ENCODE measurements around the gene NELFE.
"Not testable (repeated sequence)": the region's sequence is repeated elsewhere in the genome, so short reads cannot be mapped to it uniquely, and the experiment has no call there.

The NELFE gene

DNA sequence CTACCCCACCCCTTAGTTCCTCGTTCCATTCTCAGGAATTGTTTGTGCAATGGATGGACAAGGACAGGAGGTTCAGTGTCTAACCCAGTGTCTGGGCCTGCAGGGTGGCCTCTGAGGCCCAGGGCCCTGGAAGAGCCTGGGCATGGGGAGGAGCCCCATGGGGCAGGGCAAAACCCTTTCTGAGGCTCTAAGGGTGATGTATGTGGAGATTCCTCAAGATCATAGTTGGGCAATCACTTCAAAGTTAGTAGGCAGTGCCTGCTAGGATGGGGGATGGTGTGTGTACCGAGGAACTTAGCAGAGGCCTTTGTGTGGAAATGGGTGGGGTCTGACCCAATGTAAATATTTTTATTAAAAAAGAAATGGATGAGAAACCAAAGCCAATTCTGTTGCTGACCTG is 38.0 kb downstream of the NELFE start:
- H3K27ac ChIP-seq (ENCODE audit: low read depth, low read length): no peak overlapping the region
- no peaks in the 10 kb centered on the region for H3K27me3 ChIP-seq (ENCODE audit: control insufficient read depth in 1 of 2, insufficient read depth in 2 of 2, low read length in 2 of 2)
- H3K9me3 ChIP-seq (ENCODE audit: control insufficient read depth in 1 of 2, low read length in 2 of 2): no peaks in the 10 kb centered on the region

DNA sequence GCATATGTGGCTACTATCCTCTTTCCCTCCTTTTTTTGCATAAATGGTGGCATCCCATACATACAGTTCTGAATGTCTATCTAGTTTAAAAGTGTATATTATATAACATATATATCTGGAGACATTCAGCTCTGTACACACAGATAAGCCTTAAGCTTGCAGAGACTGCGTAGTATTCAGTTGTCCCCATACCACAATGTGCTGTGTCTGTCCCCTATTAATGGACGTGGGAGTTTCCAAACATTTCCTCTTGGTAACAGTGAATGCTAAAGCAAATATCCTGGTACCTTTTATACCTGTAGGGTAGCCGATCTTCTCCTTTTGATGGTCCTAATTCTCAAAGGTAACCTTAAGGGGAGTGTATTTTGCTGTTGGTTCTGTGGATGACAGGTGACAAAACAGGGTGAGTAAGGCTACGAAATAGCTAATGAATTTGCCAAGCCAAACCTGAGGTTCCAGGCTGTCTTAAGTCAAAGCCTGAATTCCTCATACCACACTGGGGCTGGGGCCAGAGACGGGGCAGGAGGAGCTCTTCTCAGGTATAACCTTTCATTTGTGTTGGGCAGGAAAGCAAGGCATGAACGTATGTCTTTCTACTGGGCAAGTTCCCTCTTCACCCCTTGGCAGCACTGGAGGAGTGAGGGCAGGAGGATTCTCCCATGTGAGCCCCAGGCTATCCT is 39.0 kb downstream of the NELFE start:
- H3K9ac ChIP-seq (ENCODE audit: low read depth in 1 of 2, low read length in 2 of 2): no peak overlapping the region
- no peak overlapping the region for H3K4me3 ChIP-seq (ENCODE audit: low read depth in 1 of 2, low read length in 2 of 2)
- no peak overlapping the region for H3K27ac ChIP-seq (ENCODE audit: low read depth, low read length)
- no peaks in the 10 kb centered on the region for H3K9me3 ChIP-seq (ENCODE audit: control insufficient read depth in 1 of 2, low read length in 2 of 2)
- no peaks in the 10 kb centered on the region for H3K36me3 ChIP-seq (ENCODE audit: control insufficient read depth in 1 of 2, insufficient read depth in 2 of 2, low read length in 2 of 2)
- H3K4me1 ChIP-seq (ENCODE audit: control insufficient read depth in 1 of 2, insufficient read depth in 2 of 2, low read length in 2 of 2): no peaks in the 10 kb centered on the region
- no peaks in the 10 kb centered on the region for H3K27me3 ChIP-seq (ENCODE audit: control insufficient read depth in 1 of 2, insufficient read depth in 2 of 2, low read length in 2 of 2)

More for the DNA sequence above, 38.0 kb downstream of the NELFE start:
- H3K36me3 ChIP-seq (ENCODE audit: control insufficient read depth in 1 of 2, insufficient read depth in 2 of 2, low read length in 2 of 2): no peaks in the 10 kb centered on the region
- no peaks in the 10 kb centered on the region for H3K4me1 ChIP-seq (ENCODE audit: control insufficient read depth in 1 of 2, insufficient read depth in 2 of 2, low read length in 2 of 2)
- H3K4me3 ChIP-seq (ENCODE audit: low read depth in 1 of 2, low read length in 2 of 2): no peak overlapping the region
- no peak overlapping the region for H3K9ac ChIP-seq (ENCODE audit: low read depth in 1 of 2, low read length in 2 of 2)

DNA sequence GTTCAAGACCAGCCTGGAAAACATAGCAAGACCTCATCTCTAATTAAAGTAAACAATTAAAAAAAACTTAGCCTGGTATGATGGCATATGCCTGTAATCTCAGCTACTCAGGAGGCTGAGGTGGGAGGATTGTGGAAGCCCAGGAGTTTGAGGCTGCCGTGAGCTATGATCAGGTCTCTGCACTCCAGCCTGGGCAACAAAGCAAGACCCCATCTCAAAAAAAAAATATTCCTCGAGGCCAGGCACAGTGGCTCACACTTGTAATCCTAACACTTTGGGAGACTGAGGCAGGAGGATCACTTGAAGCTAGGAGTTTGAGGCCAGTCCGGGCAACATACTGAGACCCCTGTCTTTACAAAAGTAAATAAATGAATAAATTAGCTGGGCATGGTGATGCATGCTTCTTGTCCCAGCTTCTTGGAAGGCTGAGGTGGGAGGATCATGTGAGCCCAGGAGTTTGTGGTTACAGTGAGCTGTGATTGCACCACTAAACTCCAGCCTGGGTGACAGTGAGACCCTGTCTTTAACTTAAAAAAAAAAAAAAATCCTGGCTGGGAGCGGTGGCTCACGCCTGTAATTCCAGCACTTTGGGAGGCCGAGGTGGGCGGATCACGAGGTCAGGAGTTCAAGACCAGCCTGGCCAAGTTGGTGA is 40.6 kb downstream of the NELFE start:
- H3K27me3 ChIP-seq (ENCODE audit: control insufficient read depth in 1 of 2, insufficient read depth in 2 of 2, low read length in 2 of 2): no peaks in the 10 kb centered on the region
- H3K4me1 ChIP-seq (ENCODE audit: control insufficient read depth in 1 of 2, insufficient read depth in 2 of 2, low read length in 2 of 2): no peaks in the 10 kb centered on the region
- H3K27ac ChIP-seq (ENCODE audit: low read depth, low read length): no peak overlapping the region
- H3K9me3 ChIP-seq (ENCODE audit: control insufficient read depth in 1 of 2, low read length in 2 of 2): no peaks in the 10 kb centered on the region
- H3K4me3 ChIP-seq (ENCODE audit: low read depth in 1 of 2, low read length in 2 of 2): no peak overlapping the region
- no peak overlapping the region for H3K9ac ChIP-seq (ENCODE audit: low read depth in 1 of 2, low read length in 2 of 2)
- H3K36me3 ChIP-seq (ENCODE audit: control insufficient read depth in 1 of 2, insufficient read depth in 2 of 2, low read length in 2 of 2): no peaks in the 10 kb centered on the region

DNA sequence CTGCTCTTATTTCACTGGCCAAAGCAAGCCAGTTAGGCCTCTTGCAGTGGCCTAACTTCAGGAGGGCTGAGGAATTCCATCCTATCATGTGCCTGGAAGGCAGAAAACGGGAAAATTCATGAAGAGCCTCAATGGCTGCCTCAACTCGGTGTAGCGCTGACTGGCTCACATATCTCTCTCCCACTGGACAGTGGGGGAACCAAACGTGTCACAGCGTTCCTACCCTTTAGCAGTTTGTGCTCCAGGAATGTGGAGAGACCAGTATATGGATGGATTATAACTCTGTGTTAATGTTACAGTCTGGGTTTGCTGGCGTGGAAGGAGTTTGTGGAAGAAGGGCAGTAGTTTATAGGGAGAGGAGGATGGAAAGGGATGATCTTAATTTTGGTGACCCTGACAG is 43.0 kb downstream of the NELFE start:
- Histone ChIP-seq H3K36me3 (ENCODE audit: control insufficient read depth in 1 of 2, insufficient read depth in 2 of 2, low read length in 2 of 2) (no peaks in the 10 kb centered on the region), H3K27me3 (ENCODE audit: control insufficient read depth in 1 of 2, insufficient read depth in 2 of 2, low read length in 2 of 2) (no peaks in the 10 kb centered on the region), H3K27ac (ENCODE audit: low read depth, low read length) (no peak overlapping the region), H3K9me3 (ENCODE audit: control insufficient read depth in 1 of 2, low read length in 2 of 2) (no peaks in the 10 kb centered on the region), H3K9ac (ENCODE audit: low read depth in 1 of 2, low read length in 2 of 2) (no peak overlapping the region), H3K4me3 (ENCODE audit: low read depth in 1 of 2, low read length in 2 of 2) (no peak overlapping the region), H3K4me1 (ENCODE audit: control insufficient read depth in 1 of 2, insufficient read depth in 2 of 2, low read length in 2 of 2) (no peaks in the 10 kb centered on the region)

GRCh38 chr6:31915351-31915750 is 43.4 kb downstream of the NELFE start:
- H3K9ac ChIP-seq (ENCODE audit: low read depth in 1 of 2, low read length in 2 of 2): no peak overlapping the region
- no peak overlapping the region for H3K4me3 ChIP-seq (ENCODE audit: low read depth in 1 of 2, low read length in 2 of 2)
- no peaks in the 10 kb centered on the region for H3K4me1 ChIP-seq (ENCODE audit: control insufficient read depth in 1 of 2, insufficient read depth in 2 of 2, low read length in 2 of 2)
- no peaks in the 10 kb centered on the region for H3K27me3 ChIP-seq (ENCODE audit: control insufficient read depth in 1 of 2, insufficient read depth in 2 of 2, low read length in 2 of 2)
- no peaks in the 10 kb centered on the region for H3K36me3 ChIP-seq (ENCODE audit: control insufficient read depth in 1 of 2, insufficient read depth in 2 of 2, low read length in 2 of 2)
- no peak overlapping the region for H3K27ac ChIP-seq (ENCODE audit: low read depth, low read length)
- no peaks in the 10 kb centered on the region for H3K9me3 ChIP-seq (ENCODE audit: control insufficient read depth in 1 of 2, low read length in 2 of 2)

DNA sequence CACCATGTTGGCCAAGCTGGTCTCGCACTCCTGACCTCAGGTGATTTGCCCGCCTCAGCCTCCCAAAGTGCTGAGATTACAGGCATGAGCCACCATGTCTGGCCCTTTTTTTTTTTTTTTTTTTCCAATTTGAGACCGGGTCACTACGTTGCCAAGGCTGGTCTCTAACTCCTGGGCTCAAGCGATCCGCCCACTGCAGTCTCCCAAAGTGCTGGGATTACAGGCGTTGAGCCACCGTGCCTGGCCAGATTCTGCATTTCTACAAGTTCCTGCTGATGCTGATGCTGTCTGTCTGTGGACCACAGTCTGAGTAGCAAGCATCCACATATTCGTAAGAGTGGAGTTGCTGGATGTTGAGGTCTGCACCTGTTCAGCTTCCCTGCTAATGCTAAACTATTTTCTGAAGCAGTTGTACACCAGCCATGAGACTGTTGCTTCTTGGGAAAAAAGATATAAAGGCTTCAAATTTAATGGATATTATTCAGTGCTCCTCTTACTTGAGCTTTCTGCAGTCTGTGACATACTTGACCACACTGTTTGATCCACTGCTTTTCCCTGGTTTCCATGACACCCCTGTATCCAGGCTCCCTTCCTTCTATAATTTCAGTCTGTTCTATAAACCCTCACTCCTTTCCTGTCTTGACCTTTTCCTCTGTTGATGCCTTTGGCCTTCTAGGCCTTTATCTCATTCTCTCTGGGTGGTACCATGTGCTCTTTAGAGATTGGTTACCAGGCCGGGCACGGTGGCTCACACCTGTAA is 46.8 kb downstream of the NELFE start:
- no peaks in the 10 kb centered on the region for H3K9me3 ChIP-seq (ENCODE audit: control insufficient read depth in 1 of 2, low read length in 2 of 2)
- H3K9ac ChIP-seq (ENCODE audit: low read depth in 1 of 2, low read length in 2 of 2): no peak overlapping the region
- no peak overlapping the region for H3K4me3 ChIP-seq (ENCODE audit: low read depth in 1 of 2, low read length in 2 of 2)
- H3K27me3 ChIP-seq (ENCODE audit: control insufficient read depth in 1 of 2, insufficient read depth in 2 of 2, low read length in 2 of 2): no peaks in the 10 kb centered on the region
- no peaks in the 10 kb centered on the region for H3K4me1 ChIP-seq (ENCODE audit: control insufficient read depth in 1 of 2, insufficient read depth in 2 of 2, low read length in 2 of 2)
- H3K36me3 ChIP-seq (ENCODE audit: control insufficient read depth in 1 of 2, insufficient read depth in 2 of 2, low read length in 2 of 2): no peaks in the 10 kb centered on the region
- H3K27ac ChIP-seq (ENCODE audit: low read depth, low read length): no peak overlapping the region

DNA sequence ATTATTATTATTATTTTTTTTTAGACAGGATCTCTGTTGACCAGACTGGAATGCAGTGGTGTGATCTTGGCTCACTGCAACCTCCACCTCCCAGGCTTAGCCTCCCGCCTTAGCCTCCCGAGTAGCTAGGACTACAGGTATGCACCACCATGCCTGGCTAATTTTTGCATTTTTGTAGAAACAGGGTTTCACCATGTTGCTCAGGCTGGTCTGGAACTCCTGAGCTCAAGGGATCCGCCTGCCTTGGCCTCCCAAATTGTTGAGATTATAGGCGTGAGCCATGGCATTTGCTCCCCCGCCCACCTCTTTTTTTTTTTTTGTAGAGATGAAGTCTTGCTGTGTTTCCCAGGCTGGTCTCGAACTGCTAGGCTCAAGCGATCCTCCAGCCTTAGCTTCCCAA is 49.5 kb downstream of the NELFE start:
- not testable (repeated sequence) for H3K4me1 ChIP-seq (ENCODE audit: control insufficient read depth in 1 of 2, insufficient read depth in 2 of 2, low read length in 2 of 2); H3K9ac ChIP-seq (ENCODE audit: low read depth in 1 of 2, low read length in 2 of 2); H3K36me3 ChIP-seq (ENCODE audit: control insufficient read depth in 1 of 2, insufficient read depth in 2 of 2, low read length in 2 of 2); H3K27me3 ChIP-seq (ENCODE audit: control insufficient read depth in 1 of 2, insufficient read depth in 2 of 2, low read length in 2 of 2); H3K4me3 ChIP-seq (ENCODE audit: low read depth in 1 of 2, low read length in 2 of 2); H3K27ac ChIP-seq (ENCODE audit: low read depth, low read length); H3K9me3 ChIP-seq (ENCODE audit: control insufficient read depth in 1 of 2, low read length in 2 of 2)

GRCh38 chr6:31908791-31909190 is 50.0 kb downstream of the NELFE start:
- H3K27ac ChIP-seq (ENCODE audit: low read depth, low read length): no peak overlapping the region
- no peaks in the 10 kb centered on the region for H3K27me3 ChIP-seq (ENCODE audit: control insufficient read depth in 1 of 2, insufficient read depth in 2 of 2, low read length in 2 of 2)
- no peak overlapping the region for H3K4me3 ChIP-seq (ENCODE audit: low read depth in 1 of 2, low read length in 2 of 2)
- H3K36me3 ChIP-seq (ENCODE audit: control insufficient read depth in 1 of 2, insufficient read depth in 2 of 2, low read length in 2 of 2): no peaks in the 10 kb centered on the region
- H3K9ac ChIP-seq (ENCODE audit: low read depth in 1 of 2, low read length in 2 of 2): no peak overlapping the region
- no peaks in the 10 kb centered on the region for H3K9me3 ChIP-seq (ENCODE audit: control insufficient read depth in 1 of 2, low read length in 2 of 2)
- H3K4me1 ChIP-seq (ENCODE audit: control insufficient read depth in 1 of 2, insufficient read depth in 2 of 2, low read length in 2 of 2): no peaks in the 10 kb centered on the region

GRCh38 chr6:31908255-31908654 is 50.5 kb downstream of the NELFE start:
- H3K27ac ChIP-seq (ENCODE audit: low read depth, low read length); H3K4me3 ChIP-seq (ENCODE audit: low read depth in 1 of 2, low read length in 2 of 2); H3K9me3 ChIP-seq (ENCODE audit: control insufficient read depth in 1 of 2, low read length in 2 of 2); H3K36me3 ChIP-seq (ENCODE audit: control insufficient read depth in 1 of 2, insufficient read depth in 2 of 2, low read length in 2 of 2); H3K9ac ChIP-seq (ENCODE audit: low read depth in 1 of 2, low read length in 2 of 2); H3K27me3 ChIP-seq (ENCODE audit: control insufficient read depth in 1 of 2, insufficient read depth in 2 of 2, low read length in 2 of 2); H3K4me1 ChIP-seq (ENCODE audit: control insufficient read depth in 1 of 2, insufficient read depth in 2 of 2, low read length in 2 of 2): not testable (repeated sequence)

GRCh38 chr6:31907158-31907813 is 51.5 kb downstream of the NELFE start:
- Histone ChIP-seq H3K4me3 (ENCODE audit: low read depth in 1 of 2, low read length in 2 of 2) (no peak overlapping the region), H3K27ac (ENCODE audit: low read depth, low read length) (no peak overlapping the region), H3K36me3 (ENCODE audit: control insufficient read depth in 1 of 2, insufficient read depth in 2 of 2, low read length in 2 of 2) (no peaks in the 10 kb centered on the region), H3K27me3 (ENCODE audit: control insufficient read depth in 1 of 2, insufficient read depth in 2 of 2, low read length in 2 of 2) (no peaks in the 10 kb centered on the region), H3K9me3 (ENCODE audit: control insufficient read depth in 1 of 2, low read length in 2 of 2) (no peaks in the 10 kb centered on the region), H3K9ac (ENCODE audit: low read depth in 1 of 2, low read length in 2 of 2) (no peak overlapping the region), H3K4me1 (ENCODE audit: control insufficient read depth in 1 of 2, insufficient read depth in 2 of 2, low read length in 2 of 2) (peaks cover 9 to 10% of the 10 kb centered on the region in 2 donors)

Measured in duodenal mucosa (tissue), 2 donors.